GM12801 (cell line): ENCODE data around the gene TSPEAR.

Experiments
- TF ChIP-seq, protein P1 (sequence below): IDR thresholded peaks from one replicate; pipeline ENCODE4 v1.5.1; 2011; ENCODE audit warnings: control low read depth; ENCODE audit not compliant: insufficient read length; ENCODE audit errors: extremely low read depth

The TSPEAR gene

GRCh38 chr21:44738621-44739020 is 27.2 kb upstream of the TSPEAR start:
- TF ChIP-seq, protein P1, sequence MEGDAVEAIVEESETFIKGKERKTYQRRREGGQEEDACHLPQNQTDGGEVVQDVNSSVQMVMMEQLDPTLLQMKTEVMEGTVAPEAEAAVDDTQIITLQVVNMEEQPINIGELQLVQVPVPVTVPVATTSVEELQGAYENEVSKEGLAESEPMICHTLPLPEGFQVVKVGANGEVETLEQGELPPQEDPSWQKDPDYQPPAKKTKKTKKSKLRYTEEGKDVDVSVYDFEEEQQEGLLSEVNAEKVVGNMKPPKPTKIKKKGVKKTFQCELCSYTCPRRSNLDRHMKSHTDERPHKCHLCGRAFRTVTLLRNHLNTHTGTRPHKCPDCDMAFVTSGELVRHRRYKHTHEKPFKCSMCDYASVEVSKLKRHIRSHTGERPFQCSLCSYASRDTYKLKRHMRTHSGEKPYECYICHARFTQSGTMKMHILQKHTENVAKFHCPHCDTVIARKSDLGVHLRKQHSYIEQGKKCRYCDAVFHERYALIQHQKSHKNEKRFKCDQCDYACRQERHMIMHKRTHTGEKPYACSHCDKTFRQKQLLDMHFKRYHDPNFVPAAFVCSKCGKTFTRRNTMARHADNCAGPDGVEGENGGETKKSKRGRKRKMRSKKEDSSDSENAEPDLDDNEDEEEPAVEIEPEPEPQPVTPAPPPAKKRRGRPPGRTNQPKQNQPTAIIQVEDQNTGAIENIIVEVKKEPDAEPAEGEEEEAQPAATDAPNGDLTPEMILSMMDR, result no peak

DNA sequence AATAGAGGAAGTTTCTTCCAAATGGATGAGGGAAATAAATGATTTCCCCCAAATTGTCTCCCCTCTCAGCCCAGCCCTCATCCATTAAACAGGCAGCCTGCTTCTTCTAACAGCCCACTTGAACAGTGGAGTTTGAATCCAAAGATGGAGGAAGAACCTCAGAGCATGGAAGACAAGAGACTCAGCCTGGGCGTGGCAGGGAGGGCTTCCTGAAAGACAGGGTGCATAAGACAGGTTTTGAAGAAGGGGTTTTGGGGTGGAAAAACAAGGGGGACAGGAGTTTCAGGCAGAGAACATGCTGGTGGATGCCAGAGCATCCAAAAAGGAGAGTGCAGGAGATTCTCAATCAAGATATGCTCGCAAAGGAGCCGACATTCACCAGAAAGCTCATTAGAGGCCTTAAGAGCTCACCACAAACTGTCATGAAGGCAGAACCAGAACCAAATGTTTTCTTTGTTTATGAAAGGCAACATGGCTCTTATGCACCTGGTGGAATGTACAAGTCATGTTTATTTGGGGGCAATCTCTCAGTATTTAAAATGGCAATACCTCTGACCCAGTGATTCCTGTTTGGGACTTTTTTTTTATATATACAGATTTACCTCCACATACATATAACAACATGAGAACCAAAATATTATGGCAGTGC is 26.5 kb upstream of the TSPEAR start:
- TF ChIP-seq, protein P1, result no peak

GRCh38 chr21:44736291-44737004 is 25.1 kb upstream of the TSPEAR start:
- TF ChIP-seq, protein P1, result no peak

DNA sequence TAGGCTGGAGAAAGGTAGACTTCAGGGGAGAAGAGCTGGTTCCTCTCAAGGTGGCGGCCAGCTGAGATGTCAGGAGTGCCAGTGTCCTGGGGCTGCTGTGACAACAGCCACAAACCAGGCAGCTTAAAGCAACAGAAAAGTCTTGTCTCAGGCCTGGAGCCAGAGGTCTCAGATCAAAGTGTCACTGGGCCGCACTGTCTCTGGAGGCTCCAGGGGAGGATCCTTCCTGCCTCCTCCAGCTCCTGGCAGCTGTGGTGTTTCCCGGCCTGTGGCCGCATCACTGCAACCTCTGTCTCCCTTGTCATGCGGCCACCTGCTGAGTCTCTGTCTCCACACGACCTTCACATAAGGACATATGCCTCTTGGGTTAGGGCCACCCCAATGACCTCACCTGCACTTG is 24.4 kb upstream of the TSPEAR start:
- TF ChIP-seq, protein P1, result no peak

GRCh38 chr21:44734841-44735240 is 23.5 kb upstream of the TSPEAR start:
- TF ChIP-seq, protein P1, result no peak

- TF ChIP-seq, protein P1, result no peak
Measured at GRCh38 chr21:44734026-44734745, 22.8 kb upstream of the TSPEAR start.

DNA sequence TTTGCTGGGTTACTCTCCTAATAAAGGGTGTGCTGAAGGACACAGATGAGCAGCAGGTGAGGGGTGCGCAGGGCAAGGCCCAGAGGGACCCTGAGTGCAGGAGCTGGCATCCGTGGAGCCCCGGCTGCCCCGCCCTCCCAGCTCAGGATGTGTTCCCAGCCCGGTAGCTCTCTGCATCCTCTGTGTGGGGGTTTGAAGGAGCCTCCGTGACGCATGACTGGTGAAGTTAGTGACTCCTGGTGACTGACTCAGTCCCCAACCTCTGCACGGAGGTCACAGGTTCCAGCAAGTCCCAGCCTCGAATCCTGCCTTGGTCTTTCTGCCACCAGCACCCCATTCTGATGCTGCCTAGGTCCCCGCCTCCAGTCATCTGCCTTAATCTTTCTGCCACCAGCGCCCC is 21.6 kb upstream of the TSPEAR start:
- TF ChIP-seq, protein P1, result no peak
